HepG2 (cell line): Measurements from ENCODE around the gene ZNF444. TPM values are rescaled to one million over a fixed set of nuclear protein-coding genes. Genes with fewer than 3 reads are reported as not detected.

Source experiments
- BCLAF1 ChIP-seq: fragments of 450-650 bp; IDR thresholded peaks from 2 replicates; pipeline ENCODE4 v1.6.1; 2017; ENCODE audit warnings: mild to moderate bottlenecking
- CBX2 ChIP-seq, 2 experiments: fragments of 200-600 bp in 1 of 2; sonication (generic); formaldehyde crosslinking in 1 of 2; IDR thresholded peaks; 2 replicates each; pipeline versions ENCODE4 v1.7.0 to v1.8.1; 2018 to 2022; ENCODE audit warnings: low read depth in 2 of 2, low read length in 1 of 2, mild to moderate bottlenecking in 1 of 2, missing genetic modification reagents in 1 of 2
- CENPX ChIP-seq: sonication (generic); formaldehyde crosslinking; IDR thresholded peaks from 2 replicates; pipeline ENCODE4 v1.9.0; 2021; ENCODE audit warnings: mild to moderate bottlenecking, missing genetic modification reagents, moderate library complexity
- FLYWCH1 ChIP-seq: sonication (generic); formaldehyde crosslinking; IDR thresholded peaks from 2 replicates; pipeline ENCODE4 v1.8.1; 2023; ENCODE audit warnings: mild to moderate bottlenecking, missing genetic modification reagents
- FOSL2 ChIP-seq: sonication (generic); formaldehyde crosslinking; IDR thresholded peaks from 2 replicates; pipeline ENCODE4 v1.4.0; 2020; ENCODE audit warnings: missing genetic modification reagents
- FOXJ3 ChIP-seq: sonication (generic); formaldehyde crosslinking; IDR thresholded peaks from 2 replicates; pipeline ENCODE4 v1.4.0; 2020; ENCODE audit warnings: missing genetic modification reagents, mild to moderate bottlenecking, borderline replicate concordance
- KAT7 ChIP-seq: IDR thresholded peaks from 2 replicates; pipeline ENCODE4 v1.6.1; 2018; ENCODE audit warnings: borderline replicate concordance, missing compliant biosample characterization
- KDM4B ChIP-seq: sonication (generic); formaldehyde crosslinking; IDR thresholded peaks from 2 replicates; pipeline ENCODE4 v1.4.0; 2020; ENCODE audit warnings: missing genetic modification reagents
- KDM6A ChIP-seq: IDR thresholded peaks from 2 replicates; pipeline ENCODE4 v1.6.1; 2016; ENCODE audit warnings: low read depth
- MXD4 ChIP-seq: IDR thresholded peaks from 2 replicates; pipeline ENCODE4 v1.6.1; 2016; ENCODE audit warnings: mild to moderate bottlenecking, missing biosample characterization, missing genetic modification reagents
- NCOA2 ChIP-seq: sonication (generic); formaldehyde crosslinking; IDR thresholded peaks from 2 replicates; pipeline ENCODE4 v1.8.0; 2022; ENCODE audit warnings: inconsistent platforms
- NR2C2 ChIP-seq: sonication (generic); formaldehyde crosslinking; IDR thresholded peaks from 2 replicates; pipeline ENCODE4 v1.4.0; 2020; ENCODE audit warnings: missing genetic modification reagents, mild to moderate bottlenecking, moderate library complexity, borderline replicate concordance
- NR2F1 ChIP-seq, 2 experiments: fragments of 450-650 bp in 1 of 2; formaldehyde crosslinking in 1 of 2; IDR thresholded peaks; 2 replicates each; pipeline versions ENCODE4 v1.5.0 to v1.6.1; 2016 to 2020; ENCODE audit warnings: mild to moderate bottlenecking in 1 of 2, missing compliant biosample characterization in 1 of 2, missing genetic modification reagents in 1 of 2, moderate library complexity in 1 of 2
- NR2F2 ChIP-seq: IDR thresholded peaks from 2 replicates; pipeline ENCODE4 v1.6.1; 2012; ENCODE audit warnings: low read depth, inconsistent platforms, borderline replicate concordance
- RBFOX2 ChIP-seq: fragments of 200-400 bp; formaldehyde crosslinking; IDR thresholded peaks from 2 replicates; pipeline ENCODE4 v1.6.1; 2017; ENCODE audit warnings: low read depth, mild to moderate bottlenecking, low read length
- SATB2 ChIP-seq: sonication (generic); formaldehyde crosslinking; IDR thresholded peaks from 2 replicates; pipeline ENCODE4 v1.5.0; 2020; ENCODE audit warnings: missing genetic modification reagents
- SUZ12 ChIP-seq: fragments of 150-350 bp; IDR thresholded peaks from 2 replicates; pipeline ENCODE4 v1.6.1; 2014; ENCODE audit warnings: low read depth, low read length
- SYNCRIP ChIP-seq: fragments of 200-400 bp; formaldehyde crosslinking; IDR thresholded peaks from 2 replicates; pipeline ENCODE4 v1.6.1; 2018; ENCODE audit warnings: mild to moderate bottlenecking, low read depth, low read length; ENCODE audit not compliant: insufficient read depth
- ZBTB20 ChIP-seq: sonication (generic); formaldehyde crosslinking; IDR thresholded peaks from 2 replicates; pipeline ENCODE4 v1.8.1; 2023; ENCODE audit warnings: missing genetic modification reagents, low read depth, mild to moderate bottlenecking, borderline replicate concordance
- ZFP41 ChIP-seq: sonication (generic); formaldehyde crosslinking; IDR thresholded peaks from 2 replicates; pipeline ENCODE4 v1.4.0; 2020; ENCODE audit warnings: mild to moderate bottlenecking, missing genetic modification reagents, borderline replicate concordance
- ZFP62 ChIP-seq: sonication (generic); formaldehyde crosslinking; IDR thresholded peaks from 2 replicates; pipeline ENCODE4 v1.4.0; 2020; ENCODE audit warnings: missing genetic modification reagents
- ZNF264 ChIP-seq: sonication (generic); formaldehyde crosslinking; IDR thresholded peaks from 2 replicates; pipeline ENCODE4 v1.4.0; 2020; ENCODE audit warnings: missing genetic modification reagents
- ZNF274 ChIP-seq: sonication (generic); formaldehyde crosslinking; IDR thresholded peaks from 2 replicates; pipeline ENCODE4 v1.5.1; 2020; ENCODE audit warnings: mild to moderate bottlenecking, missing genetic modification reagents
- ZNF296 ChIP-seq: sonication (generic); formaldehyde crosslinking; conservative IDR thresholded peaks from 2 replicates; pipeline ENCODE4 v1.5.0; 2020; ENCODE audit warnings: mild to moderate bottlenecking, missing genetic modification reagents
- ZNF331 ChIP-seq: sonication (generic); formaldehyde crosslinking; IDR thresholded peaks from 2 replicates; pipeline ENCODE4 v1.4.0; 2020; ENCODE audit warnings: missing genetic modification reagents
- ZNF468 ChIP-seq: sonication (generic); formaldehyde crosslinking; IDR thresholded peaks from 2 replicates; pipeline ENCODE4 v1.8.0; 2022; ENCODE audit warnings: mild to moderate bottlenecking, moderate library complexity, missing genetic modification reagents
- ZNF569 ChIP-seq: sonication (generic); formaldehyde crosslinking; IDR thresholded peaks from 2 replicates; pipeline ENCODE4 v1.5.0; 2020; ENCODE audit warnings: mild to moderate bottlenecking, missing genetic modification reagents, moderate library complexity, borderline replicate concordance
- ZNF780A ChIP-seq: sonication (generic); formaldehyde crosslinking; IDR thresholded peaks from 2 replicates; pipeline ENCODE4 v1.8.0; 2022; ENCODE audit warnings: mild to moderate bottlenecking, missing genetic modification reagents, moderate library complexity
- ZZZ3 ChIP-seq: sonication (generic); formaldehyde crosslinking; IDR thresholded peaks from 2 replicates; pipeline ENCODE4 v1.4.0; 2020; ENCODE audit warnings: missing genetic modification reagents, mild to moderate bottlenecking, borderline replicate concordance
- polyA plus RNA-seq, 8 experiments: library from polyadenylated mRNA; depleted of rRNA in 3 of 8; stranded (reverse) in 7 of 8; unstranded in 1 of 8; fragments of >200 nt; fragmentation: Illumina TruSeq in 4 of 8; extraction: Trizol in 4 of 8; gene quantifications; 2 replicates each; pipeline versions ENCODE4 v1.2.1 to v1.2.3, GENCODE V29; 2011 to 2016; ENCODE audit warnings: low read depth in 4 of 8, missing spikeins in 1 of 8, mixed read lengths in 1 of 8; ENCODE audit not compliant: insufficient read depth in 1 of 8
- total RNA-seq, 5 experiments: library from RNA; depleted of rRNA; stranded (reverse); fragments of >200 nt; fragmentation: Illumina TruSeq; extraction: Trizol; gene quantifications; 2 replicates each; pipeline ENCODE4 v1.2.3, GENCODE V29; 2016; ENCODE audit warnings: low read depth in 1 of 5

The ZNF444 gene
- total and polyA plus RNA-seq, 2 of the 13 experiments (the other 11 are each of a cell fraction or from before 2014, with no cell fraction given): 27.4 to 30.3 TPM

DNA sequence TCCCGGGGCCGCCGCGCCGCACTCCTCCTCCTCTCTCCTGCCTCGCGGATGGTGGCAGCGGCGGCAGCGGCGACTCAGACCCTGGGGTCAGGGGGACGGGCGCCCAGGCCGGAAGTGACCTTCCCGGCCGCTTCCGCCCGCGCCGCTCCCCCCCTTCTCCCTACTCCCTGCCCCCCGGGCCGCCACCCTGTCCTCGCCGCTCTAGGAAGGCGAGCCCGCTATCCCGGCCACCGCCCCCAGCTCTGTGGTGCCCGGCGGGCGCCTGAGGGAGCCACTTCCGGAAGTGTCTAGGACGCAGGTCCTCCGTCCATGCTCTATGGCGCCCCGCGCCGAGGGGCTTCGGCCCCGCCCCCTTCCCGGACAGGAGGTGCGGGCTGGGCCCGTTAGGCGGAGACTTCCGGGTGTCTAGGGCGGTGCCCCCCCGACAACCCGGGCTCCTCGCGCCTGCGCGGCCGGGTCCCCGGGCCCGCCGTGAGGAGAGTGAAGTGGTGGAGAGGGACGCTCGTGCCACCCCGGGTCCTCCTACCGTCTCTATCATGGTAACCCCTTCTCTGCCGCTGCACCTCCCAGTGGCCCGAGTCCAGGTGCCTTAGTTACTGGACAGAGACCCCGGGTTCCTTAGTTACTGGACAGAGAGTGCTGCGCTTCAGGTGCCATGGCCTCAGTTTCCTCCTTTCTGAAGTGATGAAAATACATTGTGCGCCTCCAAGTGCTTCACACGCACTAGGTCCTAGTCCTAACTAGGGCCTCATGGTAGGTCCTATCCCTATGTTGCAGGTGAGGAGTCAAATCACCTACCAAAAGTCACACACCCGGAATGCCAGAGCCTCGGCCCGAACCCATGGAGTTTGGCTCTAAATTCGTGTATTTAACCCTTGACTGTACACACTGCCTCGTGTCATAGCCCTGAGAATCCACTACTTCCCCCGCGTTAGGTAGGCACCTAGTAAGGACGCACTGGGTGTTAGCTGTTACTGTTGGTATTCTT, 19.6 kb upstream of the ZNF444 start, which contains the start of gene ZNF787 (continued):
- TF ChIP-seq BCLAF1 (no peak), SYNCRIP (no peak), NR2F2 (no peak), KAT7 (CRISPR knock-in tag) (no peak), NR2C2 (peak; percentile 97), ZNF264 (no peak), MXD4 (CRISPR knock-in tag) (peak; percentile 61; the same call in 1 of the 2 replicates), KDM6A (CRISPR knock-in tag) (no peak), FOXJ3 (peak; percentile 53; the same call in 1 of the 2 replicates), NCOA2 (CRISPR knock-in tag) (peak; percentile 26; the same call in 1 of the 2 replicates), ZNF274 (CRISPR knock-in tag) (no peak), ZBTB20 (CRISPR knock-in tag) (no peak), ZNF296 (CRISPR knock-in tag) (no peak), ZFP62 (no peak), SATB2 (CRISPR knock-in tag) (no peak), FOSL2 (CRISPR knock-in tag) (peak; percentile 20; the same call in 1 of the 2 replicates), ZNF780A (CRISPR knock-in tag) (no peak), SUZ12 (no peak), KDM4B (CRISPR knock-in tag) (0 out of 2 replicates have a peak, but pooled peaks have one; percentile 25), ZFP41 (no peak), NR2F1 (CRISPR knock-in tag; IDR thresholded peaks at IDR 0.05) (no peak), ZNF331 (CRISPR knock-in tag) (no peak; the same call in 1 of the 2 replicates), CBX2 (IDR thresholded peaks at IDR 0.05; ENCODE audit: low read depth, low read length) (no peak), CBX2 (CRISPR knock-in tag; IDR thresholded peaks at IDR 0.05; ENCODE audit: low read depth) (no peak), ZNF468 (CRISPR knock-in tag) (no peak), ZZZ3 (CRISPR knock-in tag) (0 out of 2 replicates have a peak, but pooled peaks have one; percentile 57), FLYWCH1 (CRISPR knock-in tag) (no peak), RBFOX2 (peak; percentile 82), ZNF569 (CRISPR knock-in tag) (no peak), CENPX (CRISPR knock-in tag) (no peak)
